HepG2 (cell line): Measurements from ENCODE around the gene TBC1D25. TPM values are rescaled to one million over a fixed set of nuclear protein-coding genes. Genes with fewer than 3 reads are reported as not detected.
A peak's percentile ranks its signal among the peaks of the same experiment; 100 is the strongest.

ENCODE experiments used
- ATAC-seq: fragments of 200-7000 bp; cut with Tn5 transposase; 3 replicates; pipeline ENCODE4 v1.9.1; 2020; ENCODE audit warnings: mild to moderate bottlenecking, moderate library complexity
- BruUV-seq: library from RNA; stranded (reverse); fragments of 400-500 nt; replicated peaks from 2 replicates; lab custom pipeline; 2021; lab: Mats Ljungman, UMichigan
- CTCF ChIA-PET: fragments of 300-600 bp; formaldehyde crosslinking; extraction: SDS; loops from one replicate; lab custom pipeline; 2021; ENCODE audit warnings: low total read pairs, inconsistent platforms, low intra/inter-chr PET ratio; lab: Yijun Ruan, JAX
- POLR2A ChIA-PET: fragments of 350-600 bp; sonication (Branson Sonifier 250); formaldehyde crosslinking; loops from one replicate; lab custom pipeline; 2020; ENCODE audit warnings: antibody characterized with exemption, inconsistent platforms; lab: Yijun Ruan, JAX
- DNase-seq: peaks from one replicate; pipeline ENCODE4 v3.0.0-alpha.2; 2015; ENCODE audit warnings: low spot score
- FAIRE-seq: peaks from 3 replicates; lab custom pipeline; 2011; peaks lifted over from hg19 to GRCh38; lab: Jason Lieb, UNC
- H2AFZ ChIP-seq: one replicate; pipeline ENCODE4 v1.6.1; 2011; ENCODE audit warnings: low read length, inconsistent platforms
- H3K27ac ChIP-seq: fragments of 300-600 bp; 3 replicates; pipeline ENCODE4 v1.8.0; 2011; ENCODE audit warnings: mixed run types, mild to moderate bottlenecking, mixed read lengths, low read length, inconsistent platforms; ENCODE audit not compliant: insufficient read depth; ENCODE audit errors: extremely low read length
- H3K27me3 ChIP-seq, 2 experiments: fragments of 200-600 bp in 1 of 2; 2 replicates in 1 of 2; 3 replicates in 1 of 2; pipeline versions ENCODE4 v1.6.0 to v1.8.0; 2011; ENCODE audit warnings: low read length in 2 of 2, mild to moderate bottlenecking in 2 of 2, moderate library complexity in 2 of 2, inconsistent platforms in 1 of 2; ENCODE audit not compliant: insufficient read depth in 2 of 2, control insufficient read depth in 1 of 2
- H3K36me3 ChIP-seq, 2 experiments: fragments of 200-600 bp in 1 of 2; replicated peaks in 1 of 2; 2 replicates in 1 of 2; 3 replicates in 1 of 2; pipeline versions ENCODE4 v1.5.1 to v1.8.0; 2011; ENCODE audit warnings: low read length in 2 of 2, inconsistent platforms in 1 of 2; ENCODE audit not compliant: insufficient read depth in 2 of 2, control insufficient read depth in 1 of 2
- H3K4me1 ChIP-seq: 2 replicates; pipeline ENCODE4 v1.5.1; 2012; ENCODE audit warnings: low read length, inconsistent platforms; ENCODE audit not compliant: insufficient read depth
- H3K4me2 ChIP-seq: 2 replicates; pipeline ENCODE4 v1.6.0; 2011; ENCODE audit warnings: low read depth, low read length, inconsistent platforms
- H3K4me3 ChIP-seq, 3 experiments: fragments of 200-600 bp in 1 of 3; sonication (generic), shearing (Covaris generic) in 1 of 3; replicated peaks in 1 of 3; 2 replicates each; pipeline ENCODE4 v1.5.1; 2011 to 2016; ENCODE audit warnings: low read length in 3 of 3, inconsistent platforms in 2 of 3, low read depth in 2 of 3, mild to moderate bottlenecking in 2 of 3, control low read depth in 1 of 3, mixed read lengths in 1 of 3; ENCODE audit not compliant: insufficient read depth in 1 of 3
- H3K79me2 ChIP-seq: one replicate; pipeline ENCODE4 v1.6.1; 2011; ENCODE audit warnings: low read length, inconsistent platforms; ENCODE audit not compliant: insufficient read depth
- H3K9ac ChIP-seq: 2 replicates; pipeline ENCODE4 v1.6.0; 2011; ENCODE audit warnings: mild to moderate bottlenecking, low read depth, low read length, inconsistent platforms; ENCODE audit not compliant: insufficient read depth
- H3K9me3 ChIP-seq: 2 replicates; pipeline ENCODE4 v1.5.1; 2012; ENCODE audit warnings: mild to moderate bottlenecking, low read length
- H4K20me1 ChIP-seq: 2 replicates; pipeline ENCODE4 v1.6.0; 2011; ENCODE audit warnings: inconsistent platforms, mild to moderate bottlenecking, low read length, moderate library complexity; ENCODE audit not compliant: insufficient read depth
- DNMT3B ChIP-seq: conservative IDR thresholded peaks from 2 replicates; pipeline ENCODE4 v1.6.1; 2016; ENCODE audit warnings: missing biosample characterization, control low read depth
- FOXM1 ChIP-seq: sonication (generic); formaldehyde crosslinking; IDR thresholded peaks from 2 replicates; pipeline ENCODE4 v1.5.0; 2020; ENCODE audit warnings: missing genetic modification reagents
- GABPB1 ChIP-seq: IDR thresholded peaks from 2 replicates; pipeline ENCODE4 v1.6.1; 2016; ENCODE audit warnings: mild to moderate bottlenecking, missing genetic modification reagents, moderate library complexity, missing compliant biosample characterization
- GRHL1 ChIP-seq: sonication (generic); formaldehyde crosslinking; conservative IDR thresholded peaks from 2 replicates; pipeline ENCODE4 v1.8.0; 2022; ENCODE audit warnings: missing genetic modification reagents
- KMT2A ChIP-seq: sonication (generic); formaldehyde crosslinking; IDR thresholded peaks from 2 replicates; pipeline ENCODE4 v1.4.0; 2020; ENCODE audit warnings: missing genetic modification reagents
- MEF2D ChIP-seq: sonication (generic); formaldehyde crosslinking; IDR thresholded peaks from 2 replicates; pipeline ENCODE4 v1.5.1; 2020; ENCODE audit warnings: mild to moderate bottlenecking, missing genetic modification reagents
- MXI1 ChIP-seq: IDR thresholded peaks from 3 replicates; pipeline ENCODE4 v1.6.1; 2012; ENCODE audit warnings: low read depth, low read length, inconsistent platforms, borderline replicate concordance
- PAWR ChIP-seq: sonication (generic); formaldehyde crosslinking; IDR thresholded peaks from 2 replicates; pipeline ENCODE4 v1.4.0; 2020; ENCODE audit warnings: missing genetic modification reagents, mild to moderate bottlenecking, borderline replicate concordance
- RFX1 ChIP-seq: fragments of 450-650 bp; IDR thresholded peaks from 2 replicates; pipeline ENCODE4 v1.6.1; 2017
- SPEN ChIP-seq: sonication (generic); formaldehyde crosslinking; IDR thresholded peaks from 2 replicates; pipeline ENCODE4 v1.5.1; 2020; ENCODE audit warnings: low read depth, mild to moderate bottlenecking, missing genetic modification reagents
- ZBTB2 ChIP-seq: sonication (generic); formaldehyde crosslinking; IDR thresholded peaks from 2 replicates; pipeline ENCODE4 v1.8.0; 2022; ENCODE audit warnings: low read depth, missing genetic modification reagents
- ZMYM2 ChIP-seq: sonication (generic); formaldehyde crosslinking; IDR thresholded peaks from 2 replicates; pipeline ENCODE4 v1.8.0; 2022; ENCODE audit warnings: mild to moderate bottlenecking, missing genetic modification reagents
- ZNF275 ChIP-seq: sonication (generic); formaldehyde crosslinking; IDR thresholded peaks from 2 replicates; pipeline ENCODE4 v1.8.0; 2022; ENCODE audit warnings: missing genetic modification reagents, mild to moderate bottlenecking, inconsistent platforms, borderline replicate concordance
- ZNF337 ChIP-seq: sonication (generic); formaldehyde crosslinking; IDR thresholded peaks from 2 replicates; pipeline ENCODE4 v1.5.1; 2020; ENCODE audit warnings: missing genetic modification reagents, low read depth, mild to moderate bottlenecking, borderline replicate concordance
- ZNF33B ChIP-seq: sonication (generic); formaldehyde crosslinking; IDR thresholded peaks from 2 replicates; pipeline ENCODE4 v1.5.1; 2020; ENCODE audit warnings: mild to moderate bottlenecking, missing genetic modification reagents
- ZNF468 ChIP-seq: sonication (generic); formaldehyde crosslinking; IDR thresholded peaks from 2 replicates; pipeline ENCODE4 v1.8.0; 2022; ENCODE audit warnings: mild to moderate bottlenecking, moderate library complexity, missing genetic modification reagents
- ZNF512 ChIP-seq: sonication (generic); formaldehyde crosslinking; IDR thresholded peaks from 2 replicates; pipeline ENCODE4 v1.4.0; 2020; ENCODE audit warnings: mild to moderate bottlenecking, missing genetic modification reagents
- ZNF678 ChIP-seq: sonication (generic); formaldehyde crosslinking; IDR thresholded peaks from 2 replicates; pipeline ENCODE4 v1.4.0; 2020; ENCODE audit warnings: mild to moderate bottlenecking, missing genetic modification reagents
- ZNF75D ChIP-seq: sonication (generic); formaldehyde crosslinking; IDR thresholded peaks from 2 replicates; pipeline ENCODE4 v1.8.1; 2023; ENCODE audit warnings: missing genetic modification reagents, mild to moderate bottlenecking, borderline replicate concordance
- ZNF816 ChIP-seq: sonication (generic); formaldehyde crosslinking; IDR thresholded peaks from 2 replicates; pipeline ENCODE4 v1.8.0; 2022; ENCODE audit warnings: missing genetic modification reagents, mild to moderate bottlenecking, borderline replicate concordance
- ZNF839 ChIP-seq: sonication (generic); formaldehyde crosslinking; IDR thresholded peaks from 2 replicates; pipeline ENCODE4 v1.4.0; 2020; ENCODE audit warnings: missing genetic modification reagents, mild to moderate bottlenecking, borderline replicate concordance
- WGBS: methylation state at CpG from one replicate; pipeline ENCODE4 v1.1.6; 2017; ENCODE audit warnings: low lambda C conversion rate; 5-methylcytosine and 5-hydroxymethylcytosine counted together
- in situ Hi-C: cut with HindIII; loops from 2 replicates; pipeline ENCODE4 v1.10.0; 2017; ENCODE audit warnings: low pct_unique_long_range_greater_than_20kb; ENCODE audit not compliant: extremely low pct_ligation_motif_present
- intact Hi-C: fragments of 100-400 bp; cut with micrococcal nuclease; formaldehyde crosslinking; loops from one replicate; pipeline ENCODE4 v1.10.0; 2022; ENCODE audit not compliant: unreplicated experiment
- polyA plus RNA-seq, 8 experiments: library from polyadenylated mRNA; depleted of rRNA in 3 of 8; stranded (reverse) in 7 of 8; unstranded in 1 of 8; fragments of >200 nt; fragmentation: Illumina TruSeq in 4 of 8; extraction: Trizol in 4 of 8; gene quantifications; 2 replicates each; pipeline versions ENCODE4 v1.2.1 to v1.2.3, GENCODE V29; 2011 to 2016; ENCODE audit warnings: low read depth in 4 of 8, missing spikeins in 1 of 8, mixed read lengths in 1 of 8; ENCODE audit not compliant: insufficient read depth in 1 of 8
- total RNA-seq, 5 experiments: library from RNA; depleted of rRNA; stranded (reverse); fragments of >200 nt; fragmentation: Illumina TruSeq; extraction: Trizol; gene quantifications; 2 replicates each; pipeline ENCODE4 v1.2.3, GENCODE V29; 2016; ENCODE audit warnings: low read depth in 1 of 5

Gene TBC1D25
- total and polyA plus RNA-seq, 2 of the 13 experiments (the other 11 are each of a cell fraction or from before 2014, with no cell fraction given), result 3.5 to 4.7 TPM

- no peak overlapping the region for H3K9ac ChIP-seq
- H3K36me3 ChIP-seq, result no peaks in the 10 kb centered on the region
- in situ Hi-C loops, result no loop called here
- ATAC-seq, result no peak
- no peaks in the 10 kb centered on the region for H4K20me1 ChIP-seq
- peak; percentile 47 for DNase-seq
- FAIRE-seq, result peak; percentile 61
- H3K4me3 ChIP-seq, result no peak overlapping the region
- H3K27me3 ChIP-seq, result no peaks in the 10 kb centered on the region
- 15% methylated on average over 5 of the region's 5 CpGs for WGBS
- no peak overlapping the region for H2AFZ ChIP-seq
- H3K4me1 ChIP-seq, result peaks cover 10% of the 10 kb centered on the region
- no peaks in the 10 kb centered on the region for H3K9me3 ChIP-seq
- BruUV-seq, result no TSS peak
- H3K79me2 ChIP-seq, result no peaks in the 10 kb centered on the region
- no peak overlapping the region for H3K4me2 ChIP-seq
- no peak overlapping the region for H3K27ac ChIP-seq
- ChIA-PET CTCF (no interaction called here), POLR2A (no interaction called here)
- intact Hi-C loops, result loop anchor here (5.0 kb wide), 1 partner anchor 33 kb away; the partner anchor contains the start of gene SLC38A5
- TF ChIP-seq ZNF468 (CRISPR knock-in tag), result no peak
- no peak for TF ChIP-seq ZNF512
- TF ChIP-seq GABPB1 (CRISPR knock-in tag), result no peak
- TF ChIP-seq DNMT3B (CRISPR knock-in tag), result no peak
- TF ChIP-seq MXI1, result no peak
- no peak for TF ChIP-seq RFX1
- no peak for TF ChIP-seq ZNF816 (CRISPR knock-in tag)
- no peak for TF ChIP-seq KMT2A (CRISPR knock-in tag)
- 0 out of 2 replicates have a peak, but pooled peaks have one; percentile 46 for TF ChIP-seq ZMYM2 (CRISPR knock-in tag)
- no peak for TF ChIP-seq ZNF678
- TF ChIP-seq ZNF839 (CRISPR knock-in tag), result no peak
- no peak for TF ChIP-seq ZNF75D (CRISPR knock-in tag)
- no peak for TF ChIP-seq ZNF33B (CRISPR knock-in tag)
- no peak for TF ChIP-seq FOXM1 (CRISPR knock-in tag)
- TF ChIP-seq MEF2D (CRISPR knock-in tag), result no peak
- TF ChIP-seq ZNF275, result no peak
- no peak for TF ChIP-seq ZNF337 (CRISPR knock-in tag)
- TF ChIP-seq SPEN, result no peak
- TF ChIP-seq PAWR (CRISPR knock-in tag), result no peak
- TF ChIP-seq GRHL1 (CRISPR knock-in tag), result no peak
- no peak for TF ChIP-seq ZBTB2 (CRISPR knock-in tag)
Observed at GRCh38 chrX:48505481-48505880, 34.0 kb upstream of the TBC1D25 start.
